GM12875 (cell line): Measurements from ENCODE around the gene TUBB6.

Experiments
- H3K4me3 ChIP-seq: one replicate; pipeline ENCODE4 v1.5.1; 2011; ENCODE audit warnings: low read depth, low read length, control low read depth
- CTCF ChIP-seq: IDR thresholded peaks from 2 replicates; pipeline ENCODE4 v1.5.1; 2011; ENCODE audit warnings: low read depth, mild to moderate bottlenecking, control low read depth, inconsistent platforms, low read length, moderate library complexity, borderline replicate concordance; ENCODE audit not compliant: insufficient read depth

TUBB6 gene

GRCh38 chr18:12326711-12327460, 18.8 kb downstream of the TUBB6 start:
- no peak for TF ChIP-seq CTCF

GRCh38 chr18:12327510-12328178, 19.6 kb downstream of the TUBB6 start:
- TF ChIP-seq CTCF = peak; percentile 88

More at GRCh38 chr18:12326711-12327460, 18.8 kb downstream of the TUBB6 start:
- H3K4me3 ChIP-seq = no peak overlapping the region

GRCh38 chr18:12328179-12328823, 20.3 kb downstream of the TUBB6 start:
- no peak overlapping the region for H3K4me3 ChIP-seq
- TF ChIP-seq CTCF = no peak

More at GRCh38 chr18:12327510-12328178, 19.6 kb downstream of the TUBB6 start:
- no peak overlapping the region for H3K4me3 ChIP-seq

- TF ChIP-seq CTCF = no peak
- no peak overlapping the region for H3K4me3 ChIP-seq
Observed at GRCh38 chr18:12329125-12329698, 21.2 kb downstream of the TUBB6 start.

- no peak for TF ChIP-seq CTCF
- no peak overlapping the region for H3K4me3 ChIP-seq
Observed at GRCh38 chr18:12330766-12331165, 22.7 kb downstream of the TUBB6 start.

- no peak overlapping the region for H3K4me3 ChIP-seq
- TF ChIP-seq CTCF = no peak
Observed at GRCh38 chr18:12333506-12334290, 25.7 kb downstream of the TUBB6 start.
